Pancreas (tissue), 10 donors: ENCODE measurements around the gene MYH9. TPM values are rescaled to one million over a fixed set of nuclear protein-coding genes. Genes with fewer than 3 reads are reported as not detected.
"Not testable (repeated sequence)": the region's sequence is repeated elsewhere in the genome, so short reads cannot be mapped to it uniquely, and the experiment has no call there.

Experiments used
- ATAC-seq, 4 donors: fragments of 200-7000 bp; cut with Tn5 transposase; one replicate each; pipeline versions ENCODE4 v1.8.0 to v1.9.1; 2020; ENCODE audit warnings: mild to moderate bottlenecking in 4 of 4, moderate library complexity in 4 of 4
- DNase-seq, 6 donors: peaks; one replicate each; pipeline ENCODE4 v3.0.0-alpha.2; 2020
- FAIRE-seq: peaks from 2 replicates; lab custom pipeline; 2012; peaks lifted over from hg19 to GRCh38; lab: Jason Lieb, UNC
- H3K27ac ChIP-seq, 4 donors: fragments of 200-600 bp; sonication (generic); 1 replicate in 3 of 4; 2 replicates in 1 of 4; pipeline versions ENCODE4 v1.5.0 to v1.8.0; 2020
- H3K27me3 ChIP-seq, 4 donors: fragments of 200-600 bp; one replicate each; pipeline ENCODE4 v1.8.0; 2021
- H3K36me3 ChIP-seq, 3 donors: fragments of 200-600 bp; sonication (generic) in 1 of 3; one replicate each; pipeline versions ENCODE4 v1.5.0 to v1.8.0; 2020 to 2021
- H3K4me1 ChIP-seq, 3 donors: fragments of 200-600 bp; one replicate each; pipeline ENCODE4 v1.8.0; 2021
- H3K4me3 ChIP-seq, 4 donors: fragments of 200-600 bp; sonication (generic) in 2 of 4; one replicate each; pipeline versions ENCODE4 v1.5.0 to v1.8.0; 2020 to 2021
- H3K9me3 ChIP-seq, 4 donors: fragments of 200-600 bp; one replicate each; pipeline ENCODE4 v1.8.0; 2021
- WGBS, 2 donors: extraction: QIAGEN DNeasy Blood & Tissue Kit; methylation state at CpG; one replicate each; pipeline ENCODE4 v1.1.7; 2013; 5-methylcytosine and 5-hydroxymethylcytosine counted together
- intact Hi-C, 3 donors: fragments of 100-400 bp; cut with DNase I; formaldehyde crosslinking; loops; one replicate each; pipeline versions ENCODE4 v1.11.1 to v1.14.2; 2022
- polyA plus RNA-seq, 2 donors: library from polyadenylated mRNA; stranded (reverse); fragments of 200-250 nt; gene quantifications; one replicate each; pipeline ENCODE4 v1.2.3, GENCODE V29; 2013
- total RNA-seq, 6 donors: library from RNA; stranded (reverse); fragmentation: NEBNext Ultra II Directional in 4 of 6; extraction: Animal tissue kit (Norgen Biotek cat#: 25700) in 4 of 6; gene quantifications; one replicate each; pipeline versions ENCODE4 v1.2.1 to v1.2.4, GENCODE V29; 2021 to 2023
- TF ChIP-seq, protein P1 (sequence below), 4 donors: fragments of 200-600 bp; sonication (generic) in 3 of 4; IDR thresholded peaks; one replicate each; pipeline versions ENCODE4 v1.5.0 to v1.8.0; 2021; ENCODE audit warnings: antibody characterized with exemption in 4 of 4
- donor health status: healthy with polysubstance abuse.
- donor health status: DM: no; HTN: no; CAD: no; lungs with moderate emphysema.
- donor health status: DM: no; HTN: no; CAD: no.
- donor health status: control.
- donor health status: control.
- donor health status: Bipolar disorder and iron deficiency.
- donor health status: DM: yes; HTN: yes; CAD: no.
- donor health status: DM: no; HTN: no; CAD: no.
- donor health status: DM: no; HTN: no; CAD: no.
- donor health status: DM: yes; HTN: yes; CAD: no.

The MYH9 gene
- total and polyA plus RNA-seq, 8 donors = 80.9 to 554 (median 376) TPM

GRCh38 chr22:36292823-36293530 is 94.8 kb downstream of the MYH9 start:
- ATAC-seq (no peak), FAIRE-seq (no peak), DNase-seq (peak in 3 of 6 donors; percentile 5 to 52 (median 44))
- TF ChIP-seq, protein P1, sequence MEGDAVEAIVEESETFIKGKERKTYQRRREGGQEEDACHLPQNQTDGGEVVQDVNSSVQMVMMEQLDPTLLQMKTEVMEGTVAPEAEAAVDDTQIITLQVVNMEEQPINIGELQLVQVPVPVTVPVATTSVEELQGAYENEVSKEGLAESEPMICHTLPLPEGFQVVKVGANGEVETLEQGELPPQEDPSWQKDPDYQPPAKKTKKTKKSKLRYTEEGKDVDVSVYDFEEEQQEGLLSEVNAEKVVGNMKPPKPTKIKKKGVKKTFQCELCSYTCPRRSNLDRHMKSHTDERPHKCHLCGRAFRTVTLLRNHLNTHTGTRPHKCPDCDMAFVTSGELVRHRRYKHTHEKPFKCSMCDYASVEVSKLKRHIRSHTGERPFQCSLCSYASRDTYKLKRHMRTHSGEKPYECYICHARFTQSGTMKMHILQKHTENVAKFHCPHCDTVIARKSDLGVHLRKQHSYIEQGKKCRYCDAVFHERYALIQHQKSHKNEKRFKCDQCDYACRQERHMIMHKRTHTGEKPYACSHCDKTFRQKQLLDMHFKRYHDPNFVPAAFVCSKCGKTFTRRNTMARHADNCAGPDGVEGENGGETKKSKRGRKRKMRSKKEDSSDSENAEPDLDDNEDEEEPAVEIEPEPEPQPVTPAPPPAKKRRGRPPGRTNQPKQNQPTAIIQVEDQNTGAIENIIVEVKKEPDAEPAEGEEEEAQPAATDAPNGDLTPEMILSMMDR (IDR thresholded peaks at IDR 0.05) = no peak
- Histone ChIP-seq H3K27me3 (no peaks in the 10 kb centered on the region), H3K9me3 (no peaks in the 10 kb centered on the region), H3K27ac (no peak overlapping the region), H3K4me3 (no peak overlapping the region), H3K4me1 (no peaks in the 10 kb centered on the region), H3K36me3 (peaks cover 24 to 90% (median 84%) of the 10 kb centered on the region in 3 donors)
- 87 to 92% methylated on average over 17 of the region's 17 CpGs for WGBS, 2 donors
- intact Hi-C loops = no loop called here

DNA sequence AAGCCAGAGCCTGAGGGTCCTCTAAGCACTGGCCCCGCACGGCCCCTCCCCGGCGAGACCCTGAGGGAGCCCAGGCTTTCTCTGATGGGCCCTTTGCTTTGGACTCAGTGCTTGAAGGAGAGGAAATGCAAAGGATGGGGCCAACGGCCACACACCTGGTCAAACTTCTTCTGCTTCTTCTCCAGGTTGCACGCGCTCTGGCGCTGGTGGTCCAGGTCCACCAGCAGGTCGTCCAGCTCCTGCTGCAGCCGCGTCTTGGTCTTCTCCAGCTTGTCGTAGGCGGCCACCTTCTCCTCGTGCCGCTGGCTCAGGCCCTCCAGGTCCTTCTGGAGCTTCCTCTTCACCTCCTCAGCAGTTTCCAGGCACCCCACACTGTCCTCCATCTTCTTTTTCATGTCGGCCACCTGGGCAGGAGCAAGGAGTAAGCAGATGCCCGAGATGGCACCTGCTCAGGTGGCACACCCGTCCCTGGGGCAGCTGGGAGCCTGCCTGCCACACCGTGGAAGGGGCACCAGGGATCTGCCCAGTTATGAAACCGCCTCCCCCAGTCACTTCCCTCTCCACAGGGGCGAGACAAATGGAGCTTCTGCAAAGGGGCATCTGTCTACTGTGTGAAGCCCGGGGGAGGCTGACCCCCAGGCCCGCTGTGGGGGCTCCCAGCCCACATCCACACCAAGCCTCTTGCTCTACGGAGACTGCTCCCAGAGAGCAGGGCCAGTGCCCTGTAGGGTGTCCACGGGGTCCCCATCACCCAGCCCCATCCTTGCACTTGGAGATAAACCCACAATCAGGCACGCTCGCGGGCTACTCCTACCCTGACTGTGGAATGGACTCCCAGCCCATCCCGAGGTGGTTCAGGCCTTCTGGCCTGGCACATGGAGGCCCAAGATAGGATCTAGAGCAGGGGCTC is 95.7 kb downstream of the MYH9 start:
- ATAC-seq (peak in 1 of 4 donors; percentile 5), FAIRE-seq (no peak), DNase-seq (peak in 3 of 6 donors; percentile 34 to 53 (median 41))
- Histone ChIP-seq H3K4me1 (no peaks in the 10 kb centered on the region), H3K27me3 (no peaks in the 10 kb centered on the region), H3K4me3 (no peak overlapping the region), H3K9me3 (no peaks in the 10 kb centered on the region), H3K36me3 (peaks cover 27 to 90% (median 83%) of the 10 kb centered on the region in 3 donors), H3K27ac (no peak overlapping the region)
- WGBS, 2 donors = 94 to 95% methylated on average over 28 to 29 of the region's 29 CpGs
- intact Hi-C loops = no loop called here
- TF ChIP-seq, protein P1 (IDR thresholded peaks at IDR 0.05) = no peak

DNA sequence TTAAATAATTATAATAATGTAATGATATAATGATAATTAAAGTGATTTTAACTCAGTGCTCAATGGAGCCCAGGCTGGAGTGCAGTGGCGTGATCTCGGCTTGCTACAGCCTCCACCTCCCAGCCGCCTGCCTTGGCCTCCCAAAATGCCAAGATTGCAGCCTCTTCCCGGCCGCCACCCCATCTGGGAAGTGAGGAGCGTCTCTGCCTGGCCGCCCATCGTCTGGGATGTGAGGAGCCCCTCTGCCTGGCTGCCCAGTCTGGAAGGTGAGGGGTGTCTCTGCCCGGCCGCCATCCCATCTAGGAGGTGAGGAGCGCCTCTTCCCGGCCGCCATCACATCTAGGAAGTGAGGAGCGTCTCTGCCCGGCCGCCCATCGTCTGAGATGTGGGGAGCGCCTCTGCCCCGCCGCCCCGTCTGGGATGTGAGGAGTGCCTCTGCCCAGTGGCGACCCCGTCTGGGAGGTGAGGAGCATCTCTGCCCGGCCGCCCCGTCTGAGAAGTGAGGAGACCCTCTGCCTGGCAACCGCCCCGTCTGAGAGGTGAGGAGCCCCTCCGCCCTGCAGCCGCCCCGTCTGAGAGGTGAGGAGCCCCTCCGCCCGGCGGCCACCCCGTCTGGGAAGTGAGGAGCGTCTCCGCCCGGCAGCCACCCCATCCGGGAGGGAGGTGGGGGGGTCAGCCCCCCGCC is 97.2 kb downstream of the MYH9 start:
- FAIRE-seq, H3K9me3 ChIP-seq, H3K27ac ChIP-seq, intact Hi-C loops, H3K4me3 ChIP-seq, ATAC-seq, H3K27me3 ChIP-seq, H3K4me1 ChIP-seq: not testable (repeated sequence)
- H3K36me3 ChIP-seq = peaks cover 36 to 90% (median 83%) of the 10 kb centered on the region in 3 donors
- peak in 2 of 6 donors; percentile 23 to 39 for DNase-seq
- WGBS, 2 donors = 94 to 95% methylated on average over 16 to 22 of the region's 40 CpGs

DNA sequence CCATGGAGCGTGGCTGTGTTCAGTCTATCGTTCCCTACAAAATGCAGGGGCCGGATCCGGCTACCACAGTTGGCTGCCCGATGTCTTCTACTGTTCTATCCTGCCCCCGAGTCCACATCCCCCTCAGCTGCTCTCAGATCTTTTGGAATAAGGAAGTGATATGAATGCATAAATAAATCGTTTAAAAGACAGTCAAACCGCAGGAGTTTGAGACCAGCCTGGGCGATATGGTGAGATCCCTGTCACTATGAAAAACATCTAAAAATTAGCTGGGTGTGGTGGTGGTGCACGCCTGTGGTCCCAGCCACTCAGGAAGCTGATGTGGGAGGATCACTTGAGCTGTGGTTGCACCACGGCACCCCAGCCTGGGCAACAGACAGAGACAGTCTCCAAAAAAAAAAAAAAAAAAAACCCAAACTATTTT is 97.8 kb downstream of the MYH9 start:
- peak in 2 of 6 donors; percentile 6 to 27 for DNase-seq
- H3K9me3 ChIP-seq, H3K4me1 ChIP-seq, H3K4me3 ChIP-seq, intact Hi-C loops, FAIRE-seq, ATAC-seq, H3K27me3 ChIP-seq, H3K27ac ChIP-seq: not testable (repeated sequence)
- WGBS, 2 donors = 95 to 97% methylated on average over 11 of the region's 11 CpGs
- H3K36me3 ChIP-seq = peaks cover 39 to 90% (median 83%) of the 10 kb centered on the region in 3 donors

DNA sequence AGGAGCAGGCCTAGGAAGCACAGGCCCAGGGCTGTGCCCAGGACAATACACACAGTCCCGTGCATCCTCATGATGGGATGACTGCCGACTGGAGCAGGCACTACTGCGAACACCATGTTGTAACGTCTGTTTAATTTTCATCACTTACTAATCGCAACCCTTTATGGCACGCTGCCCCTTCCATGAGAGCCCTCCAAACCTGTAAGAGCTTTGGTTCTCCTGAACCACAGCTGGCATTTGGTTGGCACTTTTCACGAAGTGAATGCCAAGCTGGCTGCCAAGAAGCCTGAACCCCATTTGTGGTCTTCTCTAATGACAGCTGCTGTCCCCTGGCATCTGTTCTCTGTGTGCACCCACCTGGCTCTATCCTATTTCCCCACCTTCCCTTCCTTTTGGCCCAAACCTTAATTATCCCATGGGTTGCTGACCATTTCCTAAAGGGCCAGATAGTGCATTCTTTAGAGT is 98.3 kb downstream of the MYH9 start:
- Histone ChIP-seq H3K27ac (no peak overlapping the region), H3K4me3 (no peak overlapping the region), H3K4me1 (no peaks in the 10 kb centered on the region), H3K27me3 (no peaks in the 10 kb centered on the region), H3K36me3 (peaks cover 44 to 90% (median 83%) of the 10 kb centered on the region in 3 donors), H3K9me3 (no peaks in the 10 kb centered on the region)
- FAIRE-seq (no peak), DNase-seq (no peak), ATAC-seq (no peak)
- intact Hi-C loops = no loop called here
- TF ChIP-seq, protein P1 (IDR thresholded peaks at IDR 0.05) = no peak
- WGBS, 2 donors = 87 to 90% methylated on average over 7 of the region's 7 CpGs
